Astrocyte (in vitro differentiated cells and primary cell): ENCODE results near the gene COL24A1. TPM values are rescaled to one million over a fixed set of nuclear protein-coding genes. Genes with fewer than 3 reads are reported as not detected.

Experiments
- DNase-seq: peaks from one replicate; pipeline ENCODE4 v3.0.0-alpha.2; 2010; ENCODE audit warnings: low read depth
- FAIRE-seq: peaks from 2 replicates; lab custom pipeline; 2011; peaks lifted over from hg19 to GRCh38; lab: Jason Lieb, UNC
- H2AFZ ChIP-seq: 2 replicates; pipeline ENCODE4 v1.6.0; 2012; ENCODE audit warnings: low read depth, low read length, inconsistent platforms
- H3K27ac ChIP-seq: 2 replicates; pipeline ENCODE4 v1.5.1; 2011; ENCODE audit warnings: low read depth, low read length, inconsistent platforms
- H3K27me3 ChIP-seq: 2 replicates; pipeline ENCODE4 v1.6.0; 2011; ENCODE audit warnings: low read length, inconsistent platforms; ENCODE audit not compliant: insufficient read depth
- H3K36me3 ChIP-seq: 2 replicates; pipeline ENCODE4 v1.5.1; 2011; ENCODE audit warnings: low read length, inconsistent platforms; ENCODE audit not compliant: insufficient read depth
- H3K4me1 ChIP-seq: 2 replicates; pipeline ENCODE4 v1.5.1; 2011; ENCODE audit warnings: low read length, inconsistent platforms; ENCODE audit not compliant: insufficient read depth
- H3K4me2 ChIP-seq: 2 replicates; pipeline ENCODE4 v1.6.0; 2012; ENCODE audit warnings: low read length, inconsistent platforms
- H3K4me3 ChIP-seq: 2 replicates; pipeline ENCODE4 v1.5.1; 2011; ENCODE audit warnings: low read depth, mild to moderate bottlenecking, low read length, inconsistent platforms; ENCODE audit not compliant: insufficient read depth
- H3K79me2 ChIP-seq: 2 replicates; pipeline ENCODE4 v1.6.0; 2012; ENCODE audit warnings: mild to moderate bottlenecking, low read length, inconsistent platforms; ENCODE audit not compliant: insufficient read depth
- H3K9ac ChIP-seq: 2 replicates; pipeline ENCODE4 v1.6.0; 2012; ENCODE audit warnings: mild to moderate bottlenecking, low read length, inconsistent platforms
- H3K9me3 ChIP-seq: 2 replicates; pipeline ENCODE4 v1.5.1; 2012; ENCODE audit warnings: low read depth, mild to moderate bottlenecking, low read length, inconsistent platforms; ENCODE audit not compliant: insufficient read depth
- H4K20me1 ChIP-seq: 2 replicates; pipeline ENCODE4 v1.6.0; 2012; ENCODE audit warnings: low read length, inconsistent platforms; ENCODE audit not compliant: insufficient read depth
- H3K27ac Mint-ChIP-seq: one replicate; pipeline ENCODE4 v1.8.0; 2021; ENCODE audit warnings: mild to moderate bottlenecking, mixed read lengths; ENCODE audit not compliant: unreplicated experiment
- H3K27me3 Mint-ChIP-seq: one replicate; pipeline ENCODE4 v1.8.0; 2021; ENCODE audit warnings: low read depth, mixed read lengths; ENCODE audit not compliant: unreplicated experiment
- H3K36me3 Mint-ChIP-seq: one replicate; pipeline ENCODE4 v1.8.0; 2021; ENCODE audit warnings: low read depth, mixed read lengths; ENCODE audit not compliant: unreplicated experiment
- H3K4me1 Mint-ChIP-seq: one replicate; pipeline ENCODE4 v1.8.0; 2021; ENCODE audit warnings: low read depth, mixed read lengths; ENCODE audit not compliant: unreplicated experiment
- H3K4me3 Mint-ChIP-seq: one replicate; pipeline ENCODE4 v1.8.0; 2021; ENCODE audit warnings: mild to moderate bottlenecking, moderate library complexity, mixed read lengths; ENCODE audit not compliant: unreplicated experiment
- H3K9me3 Mint-ChIP-seq: one replicate; pipeline ENCODE4 v1.8.0; 2021; ENCODE audit warnings: mild to moderate bottlenecking, mixed read lengths; ENCODE audit not compliant: unreplicated experiment
- EZH2 ChIP-seq: IDR thresholded peaks from 2 replicates; pipeline ENCODE4 v1.6.1; 2012; ENCODE audit warnings: mild to moderate bottlenecking, low read length, inconsistent platforms; ENCODE audit not compliant: insufficient read depth
- total RNA-seq: library from RNA; stranded (reverse); gene quantifications from 2 replicates; pipeline ENCODE4 v1.2.1, GENCODE V29; 2021
- TF ChIP-seq, protein P1 (sequence below): IDR thresholded peaks from 2 replicates; pipeline ENCODE4 v1.5.1; 2011; ENCODE audit warnings: low read depth, mild to moderate bottlenecking, inconsistent platforms, low read length, moderate library complexity; ENCODE audit not compliant: insufficient read depth

The COL24A1 gene
- total RNA-seq, 1 donor from 2014 or later, result 5.6 TPM

DNA sequence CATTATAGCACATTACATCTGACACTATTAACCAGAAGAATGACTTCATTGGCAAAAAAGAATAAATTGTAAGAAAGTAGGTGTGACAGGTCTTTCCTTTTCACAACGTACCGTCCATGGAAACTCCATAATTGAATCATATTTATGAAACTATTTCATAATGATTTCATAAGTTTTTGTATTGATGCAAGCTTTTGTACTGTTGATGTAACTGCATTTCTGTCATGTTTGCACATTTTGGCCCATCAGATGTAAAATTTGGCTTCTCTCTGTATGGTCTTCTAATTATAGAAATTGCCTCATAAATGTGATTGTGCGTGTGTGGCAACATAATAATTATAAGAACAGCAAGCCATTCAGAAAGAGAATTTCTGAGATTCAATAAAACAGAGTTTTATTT, 267.7 kb downstream of the COL24A1 start:
- H3K9me3 Mint-ChIP-seq, result no peaks in the 10 kb centered on the region
- no peak for FAIRE-seq
- no peaks in the 10 kb centered on the region for H4K20me1 ChIP-seq

GRCh38 chr1:85884372-85885035, 272.1 kb downstream of the COL24A1 start:
- H3K27me3 ChIP-seq, result no peaks in the 10 kb centered on the region
- Mint-ChIP-seq H3K4me3 (no peak overlapping the region), H3K9me3 (peaks cover 1% of the 10 kb centered on the region), H3K4me1 (peaks cover 5% of the 10 kb centered on the region), H3K27ac (peak overlapping the region; percentile 81), H3K36me3 (no peaks in the 10 kb centered on the region), H3K27me3 (no peaks in the 10 kb centered on the region)
- no peak overlapping the region for H3K4me3 ChIP-seq
- no peaks in the 10 kb centered on the region for H4K20me1 ChIP-seq
- H3K79me2 ChIP-seq, result no peaks in the 10 kb centered on the region
- H3K36me3 ChIP-seq, result no peaks in the 10 kb centered on the region
- no peaks in the 10 kb centered on the region for H3K4me1 ChIP-seq
- no peak overlapping the region for H3K9ac ChIP-seq
- FAIRE-seq, result no peak
- H2AFZ ChIP-seq, result no peak overlapping the region
- H3K4me2 ChIP-seq, result no peak overlapping the region
- H3K27ac ChIP-seq, result no peak overlapping the region
- DNase-seq, result no peak
- TF ChIP-seq, protein P1, sequence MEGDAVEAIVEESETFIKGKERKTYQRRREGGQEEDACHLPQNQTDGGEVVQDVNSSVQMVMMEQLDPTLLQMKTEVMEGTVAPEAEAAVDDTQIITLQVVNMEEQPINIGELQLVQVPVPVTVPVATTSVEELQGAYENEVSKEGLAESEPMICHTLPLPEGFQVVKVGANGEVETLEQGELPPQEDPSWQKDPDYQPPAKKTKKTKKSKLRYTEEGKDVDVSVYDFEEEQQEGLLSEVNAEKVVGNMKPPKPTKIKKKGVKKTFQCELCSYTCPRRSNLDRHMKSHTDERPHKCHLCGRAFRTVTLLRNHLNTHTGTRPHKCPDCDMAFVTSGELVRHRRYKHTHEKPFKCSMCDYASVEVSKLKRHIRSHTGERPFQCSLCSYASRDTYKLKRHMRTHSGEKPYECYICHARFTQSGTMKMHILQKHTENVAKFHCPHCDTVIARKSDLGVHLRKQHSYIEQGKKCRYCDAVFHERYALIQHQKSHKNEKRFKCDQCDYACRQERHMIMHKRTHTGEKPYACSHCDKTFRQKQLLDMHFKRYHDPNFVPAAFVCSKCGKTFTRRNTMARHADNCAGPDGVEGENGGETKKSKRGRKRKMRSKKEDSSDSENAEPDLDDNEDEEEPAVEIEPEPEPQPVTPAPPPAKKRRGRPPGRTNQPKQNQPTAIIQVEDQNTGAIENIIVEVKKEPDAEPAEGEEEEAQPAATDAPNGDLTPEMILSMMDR, result peak; percentile 30
- TF ChIP-seq EZH2, result no peak
- H3K9me3 ChIP-seq, result no peaks in the 10 kb centered on the region

More for the DNA sequence above, 267.7 kb downstream of the COL24A1 start:
- Histone ChIP-seq H3K79me2 (no peaks in the 10 kb centered on the region), H3K27me3 (no peaks in the 10 kb centered on the region), H3K9ac (no peak overlapping the region), H2AFZ (no peak overlapping the region), H3K4me1 (no peaks in the 10 kb centered on the region), H3K27ac (no peak overlapping the region), H3K4me2 (no peak overlapping the region), H3K9me3 (no peaks in the 10 kb centered on the region), H3K36me3 (no peaks in the 10 kb centered on the region), H3K4me3 (no peak overlapping the region)
- Mint-ChIP-seq H3K4me3 (no peak overlapping the region), H3K27ac (no peak overlapping the region), H3K27me3 (no peaks in the 10 kb centered on the region), H3K36me3 (no peaks in the 10 kb centered on the region), H3K4me1 (peaks cover 4% of the 10 kb centered on the region)
- TF ChIP-seq EZH2, result no peak
- TF ChIP-seq, protein P1, result no peak
- DNase-seq, result no peak

GRCh38 chr1:85867189-85867588, 289.4 kb downstream of the COL24A1 start:
- Histone ChIP-seq H3K9me3 (no peaks in the 10 kb centered on the region), H3K9ac (no peak overlapping the region), H3K79me2 (no peaks in the 10 kb centered on the region), H3K27ac (no peak overlapping the region), H4K20me1 (no peaks in the 10 kb centered on the region), H3K27me3 (no peaks in the 10 kb centered on the region), H2AFZ (no peak overlapping the region), H3K4me2 (no peak overlapping the region), H3K4me1 (no peaks in the 10 kb centered on the region), H3K36me3 (no peaks in the 10 kb centered on the region), H3K4me3 (no peak overlapping the region)
- peaks cover 4% of the 10 kb centered on the region for H3K4me1 Mint-ChIP-seq
- DNase-seq, result no peak
- peaks cover 12% of the 10 kb centered on the region for H3K9me3 Mint-ChIP-seq
- H3K36me3 Mint-ChIP-seq, result no peaks in the 10 kb centered on the region
- TF ChIP-seq EZH2, result no peak
- TF ChIP-seq, protein P1, result no peak
- peak; percentile 29 for FAIRE-seq
- H3K27ac Mint-ChIP-seq, result no peak overlapping the region
- H3K4me3 Mint-ChIP-seq, result no peak overlapping the region
- no peaks in the 10 kb centered on the region for H3K27me3 Mint-ChIP-seq
